GM15510 (cell line): Measurements from ENCODE around the gene TPD52L2.
A peak's percentile ranks its signal among the peaks of the same experiment; 100 is the strongest.

Experiments used
- POLR2A ChIP-seq: IDR thresholded peaks from 3 replicates; pipeline ENCODE4 v1.6.1; 2011; ENCODE audit warnings: borderline replicate concordance; ENCODE audit not compliant: insufficient read length; ENCODE audit errors: extremely low read depth

Gene TPD52L2

DNA sequence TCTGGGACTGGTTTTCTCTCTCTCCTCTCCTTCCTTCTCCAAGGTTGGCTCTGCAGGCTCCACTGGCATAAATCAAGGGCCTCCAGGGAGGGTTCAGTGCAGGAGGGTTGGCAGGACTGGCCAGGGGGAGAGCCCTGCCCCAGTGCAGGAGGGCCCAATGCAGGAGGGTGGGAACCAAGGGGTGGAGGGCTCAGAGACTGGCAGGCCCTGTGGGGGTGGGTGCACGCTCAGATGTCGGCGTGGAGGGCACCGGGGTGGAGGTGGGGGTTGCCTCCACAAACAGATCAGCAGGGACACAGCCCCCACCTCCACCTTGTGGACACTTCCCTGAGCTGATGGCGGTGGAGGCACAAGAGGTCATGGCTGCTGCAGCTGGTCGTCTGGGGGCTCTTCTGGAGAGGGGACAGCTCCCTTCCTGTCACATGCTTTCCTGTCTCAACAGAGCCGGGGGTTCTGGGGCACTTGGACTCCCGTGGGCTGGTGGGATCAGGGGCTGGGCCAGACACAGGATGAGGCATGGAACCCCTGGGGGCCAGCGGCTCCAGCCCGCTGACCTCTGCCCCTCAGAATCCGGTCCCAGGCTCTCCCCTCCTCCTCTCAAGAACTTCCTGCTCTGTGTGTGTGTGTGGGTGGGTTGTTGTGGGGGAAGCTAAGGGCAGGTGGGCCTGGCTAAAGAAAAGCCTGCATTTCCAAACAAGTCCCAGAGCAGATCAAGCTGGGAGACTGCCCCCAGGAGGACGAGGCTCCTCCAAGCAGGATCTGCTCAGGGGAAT is 6.5 kb upstream of the TPD52L2 start:
- TF ChIP-seq POLR2A: no peak

DNA sequence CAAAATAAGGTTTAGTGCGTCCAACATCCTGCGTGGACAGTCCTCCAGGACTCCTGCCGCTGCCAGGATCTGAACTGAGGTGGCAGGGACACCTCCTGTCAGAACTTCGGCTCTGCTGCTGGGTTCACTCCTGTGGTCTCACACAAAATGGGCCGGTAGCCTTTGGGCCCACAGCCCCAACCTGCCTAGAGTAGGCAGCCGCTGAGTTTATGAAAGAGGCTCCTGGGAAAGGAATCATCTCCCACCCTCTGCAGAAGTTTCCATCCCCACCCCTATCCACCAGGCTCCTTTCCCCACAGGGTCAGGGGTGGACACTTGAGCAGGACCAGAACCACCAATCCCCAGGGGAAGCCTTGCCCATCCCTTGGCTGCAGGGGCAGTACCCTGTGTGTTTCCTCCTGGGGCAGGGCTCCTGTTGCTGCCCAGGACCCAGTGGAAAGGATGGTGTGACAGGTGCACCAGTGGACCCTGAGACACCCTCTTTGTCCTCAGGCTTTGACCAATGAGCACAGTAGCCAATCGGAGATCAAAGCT is 5.8 kb upstream of the TPD52L2 start:
- TF ChIP-seq POLR2A: no peak

DNA sequence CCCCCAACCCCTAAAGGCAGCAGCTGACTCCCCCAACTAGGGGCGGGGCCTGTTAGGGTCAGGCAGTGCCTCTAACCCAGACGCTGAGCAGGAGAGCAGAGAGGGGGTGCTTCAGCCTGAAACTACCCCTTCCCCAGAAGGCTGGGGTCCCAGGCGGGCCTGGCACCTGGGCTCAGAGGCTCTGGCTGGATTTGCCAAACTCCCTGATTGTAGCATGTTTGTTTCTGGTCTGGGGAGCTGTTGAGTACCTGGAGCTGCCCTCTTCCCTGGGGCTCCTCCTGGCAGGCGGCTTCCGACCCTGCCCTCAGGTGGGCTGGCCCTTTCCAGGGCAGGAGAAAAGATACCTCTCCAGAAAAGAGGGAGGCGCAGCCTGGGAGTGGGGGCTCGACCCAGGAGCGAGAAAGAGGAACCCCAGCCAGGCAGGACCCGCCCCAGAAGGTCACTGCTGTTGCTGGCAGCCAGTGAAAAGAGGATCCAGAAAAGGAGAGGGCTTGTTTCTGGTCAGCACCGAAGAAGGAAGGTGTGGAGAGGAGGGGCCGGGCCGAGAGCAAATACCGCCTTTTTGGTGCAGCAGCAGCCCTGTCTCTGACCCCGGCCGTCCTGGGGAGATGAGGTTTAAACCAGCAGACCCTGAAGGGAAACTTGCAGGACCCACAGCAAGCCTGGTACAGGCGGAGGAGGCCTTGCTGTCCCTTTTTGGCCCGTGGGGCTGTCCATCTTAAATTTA is 4.6 kb upstream of the TPD52L2 start:
- no peak for TF ChIP-seq POLR2A

DNA sequence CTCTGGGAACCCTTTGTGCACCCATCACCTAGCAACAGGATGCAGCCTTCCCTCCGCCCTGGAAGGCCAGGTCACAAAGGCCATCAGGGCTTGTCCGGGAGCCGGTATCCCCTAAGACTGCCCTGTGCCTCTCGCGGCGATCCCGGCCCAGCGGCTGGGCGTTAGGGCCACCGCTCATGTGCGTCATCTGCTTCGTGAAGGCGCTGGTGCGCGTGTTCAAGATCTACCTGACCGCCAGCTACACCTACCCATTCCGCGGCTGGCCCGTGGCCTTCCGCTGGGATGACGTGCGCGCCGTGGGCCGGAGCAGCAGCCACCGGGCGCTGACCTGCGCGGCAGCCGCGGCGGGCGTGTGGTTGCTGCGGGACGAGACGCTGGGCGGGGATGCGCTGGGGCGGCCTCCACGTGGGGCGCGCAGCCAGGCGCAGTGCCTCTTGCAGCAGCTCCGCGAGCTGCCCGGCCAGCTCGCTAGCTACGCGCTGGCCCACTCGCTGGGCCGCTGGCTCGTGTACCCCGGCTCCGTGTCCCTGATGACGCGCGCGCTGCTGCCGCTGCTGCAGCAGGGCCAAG is 3.6 kb upstream of the TPD52L2 start, which contains the start of gene ABHD16B:
Gene ABHD16B (plus strand): TSS at position 134 of the 570 bp plus-strand sequence. CDS start 43 bp downstream, at position 177.
- no peak for TF ChIP-seq POLR2A

DNA sequence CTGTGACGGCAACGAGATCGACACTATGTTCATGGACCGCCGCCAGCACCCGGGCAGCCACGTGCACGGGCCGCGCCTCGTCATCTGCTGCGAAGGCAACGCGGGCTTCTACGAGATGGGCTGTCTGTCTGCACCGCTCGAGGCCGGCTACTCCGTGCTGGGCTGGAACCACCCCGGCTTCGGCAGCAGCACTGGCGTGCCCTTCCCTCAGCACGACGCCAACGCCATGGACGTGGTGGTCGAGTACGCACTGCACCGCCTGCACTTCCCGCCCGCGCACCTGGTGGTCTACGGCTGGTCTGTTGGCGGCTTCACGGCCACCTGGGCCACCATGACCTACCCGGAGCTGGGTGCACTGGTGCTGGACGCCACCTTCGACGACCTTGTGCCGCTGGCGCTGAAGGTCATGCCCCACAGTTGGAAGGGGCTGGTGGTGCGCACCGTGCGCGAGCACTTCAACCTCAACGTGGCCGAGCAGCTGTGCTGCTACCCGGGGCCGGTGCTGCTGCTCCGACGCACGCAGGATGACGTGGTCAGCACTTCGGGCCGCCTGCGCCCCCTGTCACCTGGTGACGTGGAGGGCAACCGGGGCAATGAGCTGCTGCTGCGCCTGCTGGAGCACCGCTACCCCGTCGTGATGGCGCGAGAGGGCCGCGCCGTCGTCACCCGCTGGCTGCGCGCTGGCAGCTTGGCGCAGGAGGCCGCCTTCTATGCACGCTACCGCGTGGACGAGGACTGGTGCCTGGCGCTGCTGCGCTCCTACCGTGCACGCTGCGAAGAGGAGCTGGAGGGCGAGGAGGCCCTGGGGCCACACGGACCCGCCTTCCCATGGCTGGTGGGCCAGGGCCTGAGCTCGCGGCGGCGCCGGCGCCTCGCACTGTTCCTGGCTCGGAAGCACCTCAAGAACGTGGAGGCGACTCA is 2.8 kb upstream of the TPD52L2 start:
- no peak for TF ChIP-seq POLR2A

DNA sequence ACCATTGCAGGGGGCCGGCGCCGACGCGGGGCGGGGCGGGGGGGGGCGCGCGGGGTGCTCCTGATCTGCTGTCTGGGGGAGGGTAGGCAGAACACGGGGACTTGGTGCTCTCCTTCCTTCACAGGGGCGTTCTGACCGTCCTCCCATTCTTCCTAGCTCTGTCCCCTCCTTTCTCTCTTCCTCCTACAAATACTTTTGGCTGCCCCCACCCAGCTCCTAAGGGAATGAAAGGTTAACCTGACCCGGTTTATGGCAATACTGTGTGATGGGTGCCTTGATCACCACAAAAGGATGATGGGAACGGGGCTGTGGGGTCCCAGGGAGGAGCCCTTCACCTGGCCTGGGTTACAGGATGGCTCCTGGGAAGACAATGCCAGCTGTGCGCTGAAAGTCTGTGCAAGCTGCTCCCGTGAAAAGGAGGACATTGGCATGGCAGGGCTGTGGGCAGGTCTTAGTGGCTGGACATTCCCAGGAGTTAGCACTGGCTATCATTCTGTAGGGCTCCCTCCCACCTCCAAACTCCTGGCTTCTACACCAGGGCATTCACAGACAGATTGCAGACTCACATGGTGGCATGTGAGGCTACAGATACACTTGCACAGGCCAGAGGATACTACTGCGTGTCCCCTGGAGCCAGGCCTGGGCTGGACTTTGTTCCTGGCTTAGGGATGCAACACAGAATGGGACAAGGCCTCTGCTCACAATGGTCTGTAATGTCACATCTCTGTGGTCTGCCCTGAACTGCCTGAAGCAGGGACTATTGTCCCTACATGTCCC is 1.9 kb upstream of the TPD52L2 start:
- no peak for TF ChIP-seq POLR2A

DNA sequence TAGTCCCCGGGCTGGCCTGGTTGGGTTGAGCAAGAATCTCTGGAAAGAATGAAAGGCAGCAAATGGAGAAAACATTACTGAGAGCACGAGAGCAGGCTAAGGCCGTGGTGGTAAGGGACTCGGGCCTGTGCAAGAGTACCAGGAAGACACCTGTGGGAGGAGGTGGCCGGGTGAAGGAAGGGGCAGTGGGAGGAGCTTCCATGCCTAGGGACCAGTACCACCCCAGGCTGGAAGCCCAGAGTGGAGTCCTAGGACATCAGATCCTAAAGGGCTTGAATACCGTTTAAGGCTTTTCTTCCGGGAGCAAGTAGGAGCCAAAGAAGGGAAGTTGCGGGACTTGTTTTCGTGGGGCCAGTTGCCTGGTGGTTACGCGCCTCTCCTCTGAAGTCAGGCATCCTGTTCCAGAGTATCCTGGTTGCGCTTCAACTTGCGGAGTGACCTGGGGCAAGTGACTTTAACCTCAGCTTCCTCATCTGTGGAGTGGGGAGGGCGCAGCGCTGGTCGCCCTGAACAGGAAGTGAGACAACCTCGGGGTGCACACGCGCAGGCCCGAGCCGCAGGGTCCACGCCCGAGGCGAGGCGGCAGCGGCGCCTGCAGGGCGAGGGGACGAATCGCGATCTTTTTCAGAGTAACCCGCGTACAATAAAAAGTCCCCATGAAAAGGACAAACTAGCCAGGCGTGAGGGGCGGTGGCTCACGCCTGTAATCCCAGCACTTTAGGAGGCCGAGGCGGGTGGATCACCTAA is 1.1 kb upstream of the TPD52L2 start:
- peak; percentile 48 for TF ChIP-seq POLR2A

DNA sequence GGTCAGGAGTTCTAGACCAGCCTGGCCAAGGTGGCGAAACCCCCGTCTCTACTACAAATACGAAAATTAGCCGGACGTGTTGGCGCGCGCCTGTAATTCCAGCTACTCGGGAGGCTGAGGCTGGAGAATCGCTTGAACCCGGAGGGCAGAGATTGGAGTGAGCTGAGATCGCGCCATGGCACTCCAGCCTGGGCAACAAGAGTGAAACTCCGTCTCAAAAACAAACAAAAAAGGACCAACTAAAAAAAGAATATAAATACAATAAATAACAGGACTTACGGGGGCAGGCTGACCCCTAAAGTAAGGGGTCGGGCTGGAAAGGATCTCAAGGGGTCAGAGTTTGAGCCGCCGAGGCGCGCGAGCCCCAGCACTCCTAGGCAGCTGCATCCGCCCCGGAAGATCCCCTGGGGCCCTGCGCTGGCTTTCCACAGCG is 509 bp upstream of the TPD52L2 start:
- TF ChIP-seq POLR2A: no peak

DNA sequence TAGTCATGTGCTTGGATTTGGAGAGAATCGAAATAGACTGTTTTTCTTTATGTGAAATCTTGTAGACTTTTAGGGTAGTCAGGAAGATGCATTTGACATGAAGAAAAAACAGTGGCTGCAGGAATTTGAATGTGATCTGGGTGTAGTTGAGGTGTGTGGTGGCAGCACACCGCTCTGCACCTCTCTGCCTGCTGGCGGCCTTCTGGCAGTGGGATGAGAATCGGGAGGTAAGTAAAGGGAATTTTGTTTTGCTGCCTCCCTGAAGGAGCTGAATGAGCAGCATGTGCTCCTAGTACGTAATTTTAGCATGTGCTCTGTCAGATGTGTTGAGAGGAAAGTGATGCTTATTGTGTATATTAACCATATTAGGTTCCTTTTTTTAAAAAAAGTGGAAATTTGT is 3.2 kb downstream of the TPD52L2 start:
- TF ChIP-seq POLR2A: no peak

DNA sequence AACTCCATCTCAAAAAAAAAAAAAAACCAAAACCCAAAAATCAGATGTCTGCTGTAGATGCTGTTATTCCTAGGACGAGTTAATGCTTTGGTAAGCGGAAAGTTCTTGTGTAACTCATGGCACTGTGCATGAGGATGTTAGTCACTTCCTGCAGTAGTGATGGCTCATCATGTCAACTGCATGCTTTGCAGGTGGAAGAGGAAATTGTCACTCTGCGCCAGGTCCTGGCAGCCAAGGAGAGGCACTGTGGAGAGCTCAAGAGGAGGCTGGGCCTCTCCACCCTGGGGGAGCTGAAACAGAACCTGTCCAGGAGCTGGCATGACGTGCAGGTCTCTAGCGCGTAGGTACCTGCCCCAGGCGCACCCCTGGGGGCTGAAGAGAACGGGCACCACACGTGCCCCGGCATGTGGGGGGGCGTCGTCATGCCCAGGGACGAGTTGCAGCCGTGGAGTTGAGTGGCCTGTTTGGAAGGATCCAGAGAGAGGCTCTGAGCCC is 8.5 kb downstream of the TPD52L2 start:
- no peak for TF ChIP-seq POLR2A

DNA sequence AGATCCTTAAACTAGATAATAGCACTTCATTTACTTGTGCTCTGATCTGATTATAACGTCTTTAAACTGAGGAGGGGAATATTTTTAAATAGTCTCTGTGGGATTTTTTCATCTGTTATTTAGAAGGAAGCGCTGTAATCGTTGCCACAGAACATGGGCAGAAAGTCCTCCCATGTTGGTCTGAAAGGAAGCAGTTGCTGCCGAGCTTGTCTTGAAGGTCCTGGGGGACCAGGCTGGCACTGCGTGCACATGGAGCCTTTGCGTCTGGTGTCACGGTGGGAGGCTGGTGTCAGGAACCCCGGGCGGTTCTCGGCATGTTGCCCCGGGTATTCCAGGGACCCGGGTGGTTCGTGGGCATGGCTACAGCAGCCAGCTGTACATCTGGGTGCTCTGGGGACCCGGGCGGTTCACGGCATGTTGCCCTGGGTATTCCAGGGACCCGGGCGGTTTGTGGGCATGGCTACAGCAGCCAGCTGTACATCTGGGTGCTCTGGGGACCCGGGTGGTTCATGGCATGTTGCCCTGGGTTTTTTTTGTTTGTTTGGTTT is 11.5 kb downstream of the TPD52L2 start:
- no peak for TF ChIP-seq POLR2A

DNA sequence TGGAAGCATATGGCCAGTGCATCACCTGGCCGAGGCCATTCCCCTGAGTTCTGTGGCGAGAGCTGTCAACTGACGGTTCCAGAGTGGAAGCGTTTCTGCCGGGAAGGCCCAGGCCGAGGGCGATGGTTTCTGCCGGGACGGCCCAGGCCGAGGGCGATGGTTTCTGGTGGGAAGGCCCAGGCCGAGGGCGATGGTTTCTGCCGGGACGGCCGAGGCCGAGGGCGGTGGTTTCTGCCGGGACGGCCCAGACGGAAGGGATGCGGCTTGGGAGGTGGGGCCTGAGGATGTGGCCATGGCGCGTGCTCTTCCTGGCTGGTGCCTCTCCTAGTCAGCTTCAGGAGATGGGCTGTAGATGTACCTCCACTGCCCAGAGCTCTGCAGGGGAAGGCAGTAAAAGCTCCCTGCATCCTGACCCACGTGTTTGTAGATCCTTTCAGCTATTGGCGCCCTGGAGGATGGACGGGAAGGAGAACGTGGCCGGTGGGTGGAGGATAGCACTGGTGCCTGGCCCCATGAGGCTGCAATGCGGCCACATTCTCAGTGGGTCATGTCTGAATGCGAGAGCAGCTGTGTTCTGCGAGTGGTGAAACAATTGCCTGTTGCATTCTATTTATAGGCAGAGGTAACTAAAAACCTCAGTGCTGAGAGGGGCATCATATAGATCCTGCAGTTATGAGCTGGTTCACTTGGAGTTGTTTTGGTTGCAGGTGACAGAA is 12.8 kb downstream of the TPD52L2 start:
- TF ChIP-seq POLR2A: no peak
